Effector CD8-positive, alpha-beta T cell (primary cell): ENCODE measurements around the gene CD24.

Experiments
- DNase-seq: peaks from one replicate; lab custom pipeline; 2025; lab: John Stamatoyannopoulos, UW

The CD24 gene

DNA sequence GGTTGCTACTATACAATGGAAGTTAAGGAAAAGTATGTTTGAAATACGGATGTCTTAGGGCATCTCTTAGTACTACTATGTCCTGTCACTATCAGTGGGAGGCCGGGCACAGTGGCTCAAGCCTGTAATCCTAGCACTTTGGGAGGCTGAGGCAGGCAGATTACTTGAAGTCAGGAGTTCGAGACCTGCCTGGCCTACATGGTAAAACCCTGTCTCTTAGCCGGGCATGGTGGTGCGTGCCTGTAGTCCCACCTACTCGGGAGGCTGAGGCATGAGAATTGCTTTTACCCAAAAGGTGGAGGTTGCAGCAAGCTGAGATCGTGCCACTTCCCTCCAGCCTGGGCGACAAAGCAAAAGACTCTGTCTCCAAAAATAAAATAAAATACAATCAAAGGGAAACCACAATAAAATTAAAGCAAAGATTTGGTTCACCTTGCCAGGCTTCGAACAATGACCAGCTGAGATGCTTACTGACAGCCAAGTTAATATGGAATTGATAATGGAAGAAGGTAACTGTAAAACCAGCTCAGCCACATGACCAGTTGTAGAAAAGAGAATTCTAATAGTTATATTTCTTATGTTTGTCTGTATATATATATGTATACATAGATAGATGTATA is 6.5 kb downstream of the CD24 start:
- DNase-seq = no peak

DNA sequence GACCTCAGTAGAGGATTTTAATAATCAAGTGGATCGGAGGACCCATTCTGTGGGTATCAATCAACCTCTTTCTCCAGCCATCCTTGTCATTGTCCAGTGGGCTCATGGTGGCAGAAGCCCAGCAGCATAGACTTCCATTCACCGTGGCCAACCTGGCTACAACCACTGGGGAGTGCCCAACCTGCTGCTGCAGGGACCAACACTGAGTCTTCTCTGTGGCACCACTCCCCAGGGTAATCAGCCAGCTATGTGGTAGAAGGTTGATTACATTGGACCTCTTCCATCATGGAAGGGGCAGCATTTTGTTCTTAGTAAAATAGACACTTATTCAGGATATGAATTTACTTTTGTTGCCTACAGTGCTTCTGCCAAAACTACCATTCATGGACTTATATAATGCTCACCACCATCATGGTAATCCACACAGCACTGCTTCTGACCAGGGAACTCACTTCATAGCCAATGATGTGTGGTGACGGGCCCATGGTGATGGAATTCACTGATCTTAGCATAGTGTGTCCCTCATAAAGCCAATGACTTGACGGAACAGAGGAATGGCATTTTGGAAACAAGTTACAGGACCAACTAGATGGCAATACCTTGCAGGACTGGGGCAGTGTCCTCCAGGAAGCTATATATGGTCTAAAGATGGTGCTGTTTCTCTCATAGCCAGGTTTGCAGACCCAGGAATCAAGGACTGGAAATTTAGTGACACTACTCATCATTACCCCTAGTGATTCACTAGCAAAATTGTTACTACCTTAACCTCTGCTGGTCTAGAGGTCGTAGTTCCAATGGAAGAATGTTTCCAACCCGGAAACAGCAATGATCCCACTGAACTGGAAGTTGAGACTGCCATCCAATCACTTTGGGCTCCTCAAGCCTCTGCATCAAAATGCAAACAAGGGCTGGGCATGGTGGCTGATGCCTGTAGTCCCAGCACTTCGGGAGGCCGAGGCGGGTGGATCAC is 7.6 kb downstream of the CD24 start:
- no peak for DNase-seq

- DNase-seq = no peak
Measured at GRCh38 chr6:106966229-106966628, 8.3 kb downstream of the CD24 start.

- no peak for DNase-seq
Measured at GRCh38 chr6:106964954-106965353, 9.6 kb downstream of the CD24 start.

- no peak for DNase-seq
Measured at GRCh38 chr6:106964099-106964498, 10.4 kb downstream of the CD24 start.

DNA sequence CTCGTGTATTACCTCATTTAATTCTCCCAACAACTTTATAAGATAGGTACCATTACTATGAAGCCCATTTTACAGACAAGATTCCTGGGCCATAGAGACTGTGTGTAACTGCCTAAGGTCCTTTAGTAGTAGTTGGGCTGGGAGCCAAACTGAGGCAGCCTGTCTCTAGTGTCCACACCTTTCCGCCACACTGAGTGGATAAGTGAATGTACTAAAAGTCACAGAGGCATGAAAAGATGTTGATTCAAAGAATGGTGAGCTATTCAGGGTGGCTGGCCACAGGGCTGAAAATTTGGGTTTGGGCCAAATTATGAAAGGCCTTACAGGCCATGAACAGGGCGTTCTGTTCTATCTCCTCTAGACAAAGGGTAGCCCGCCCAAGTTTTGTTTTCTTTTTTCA is 11.0 kb downstream of the CD24 start:
- no peak for DNase-seq

GRCh38 chr6:106961801-106962200 is 12.7 kb downstream of the CD24 start:
- no peak for DNase-seq

- DNase-seq = no peak
Measured at GRCh38 chr6:106961136-106961535, 13.4 kb downstream of the CD24 start.

- no peak for DNase-seq
Measured at GRCh38 chr6:106959985-106960384, 14.5 kb downstream of the CD24 start.

DNA sequence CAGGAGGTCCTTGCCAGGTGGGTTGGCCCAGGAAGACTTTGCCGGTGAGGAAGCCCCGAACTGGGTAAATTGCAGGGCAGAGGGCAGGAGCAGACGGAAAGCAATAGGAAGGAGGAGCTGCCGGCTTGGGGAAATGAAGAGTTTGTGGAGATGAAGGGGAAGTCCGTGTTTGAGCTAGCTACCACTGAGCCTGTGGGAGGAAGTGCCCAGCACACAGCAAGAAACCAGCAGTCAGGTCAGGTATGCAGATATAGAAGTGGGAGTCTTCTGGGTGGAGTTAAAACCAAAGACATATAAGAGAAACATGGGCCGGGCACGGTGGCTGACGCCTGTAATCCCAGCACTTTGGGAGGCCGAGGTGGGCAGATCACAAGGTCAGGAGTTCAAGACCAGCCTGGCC is 34.7 kb downstream of the CD24 start:
- DNase-seq = no peak

DNA sequence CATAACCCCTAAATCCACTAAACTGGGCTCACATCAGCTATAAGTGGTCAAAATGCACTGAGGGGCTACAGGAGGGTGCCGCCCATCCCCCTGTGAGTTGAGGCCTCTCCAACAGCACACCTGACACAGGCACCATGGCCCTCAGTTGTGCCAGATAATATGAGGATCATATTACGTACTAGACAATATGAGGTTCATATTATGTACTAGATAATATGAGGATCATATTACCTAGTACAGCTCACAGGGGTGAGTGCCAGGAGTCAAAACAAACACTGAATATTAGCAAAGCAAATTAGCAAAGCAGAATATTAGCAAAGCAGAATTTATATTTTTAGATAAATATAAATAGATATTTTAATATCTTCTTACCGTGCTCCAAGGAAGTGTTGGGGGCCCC is 35.3 kb downstream of the CD24 start:
- DNase-seq = no peak

DNA sequence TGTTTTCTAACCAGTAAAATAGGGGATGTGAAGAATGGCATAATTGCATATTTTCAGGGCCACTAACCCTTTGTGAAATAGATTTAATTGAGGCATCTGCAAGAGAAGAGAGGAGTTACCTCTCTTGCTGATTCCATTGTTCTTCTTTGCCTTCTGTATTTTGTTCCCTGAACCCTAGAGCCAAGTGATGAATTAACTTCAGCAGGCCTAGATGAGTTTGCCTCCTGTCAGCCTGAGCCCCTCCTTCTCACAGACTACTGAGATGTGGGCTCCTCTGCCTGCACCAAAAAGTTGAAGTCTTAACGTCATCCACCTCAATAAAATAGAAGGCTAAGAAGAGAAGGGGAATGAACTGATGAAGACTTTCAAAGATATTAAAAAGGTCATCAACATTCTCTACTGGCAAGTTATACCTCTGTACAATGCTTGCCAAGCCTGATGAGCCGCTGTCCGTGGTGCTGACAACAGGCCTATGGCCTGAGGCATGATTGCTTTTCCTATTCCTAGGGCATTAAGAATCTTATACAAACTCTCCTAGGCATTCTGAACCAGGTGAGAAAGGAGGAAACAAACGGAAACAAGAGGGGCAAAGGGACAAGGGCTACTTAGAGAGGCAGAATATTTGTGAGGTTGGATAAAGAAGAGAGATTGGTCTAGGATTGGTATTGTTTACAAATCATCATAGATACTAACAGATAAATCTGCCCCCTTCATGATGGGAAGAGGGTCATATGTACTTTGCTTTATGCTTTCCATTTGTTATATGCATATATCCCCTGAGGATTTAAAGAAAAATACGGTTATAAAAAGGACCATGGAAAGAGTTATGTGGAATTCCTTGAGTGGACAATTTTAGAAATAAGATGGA is 46.8 kb downstream of the CD24 start:
- DNase-seq = no peak

DNA sequence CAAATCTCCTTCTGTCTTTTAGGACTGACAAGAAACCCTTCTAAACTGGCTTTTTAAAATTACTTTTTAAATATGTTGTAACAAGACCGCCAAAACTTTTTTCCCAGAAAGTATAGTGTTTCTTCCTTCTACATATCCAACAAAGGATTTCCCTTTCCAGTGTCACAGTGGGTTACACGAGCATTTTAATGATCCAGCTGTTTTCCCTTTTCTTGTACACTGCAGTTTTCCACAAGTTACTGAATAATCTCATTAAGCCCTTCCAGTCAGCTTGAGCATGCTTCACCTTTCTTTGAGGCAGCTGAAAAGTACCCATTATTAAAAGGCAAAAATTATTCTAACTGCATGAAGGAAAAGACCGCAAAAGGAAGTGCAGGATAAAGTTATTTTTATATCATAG is 48.6 kb downstream of the CD24 start:
- no peak for DNase-seq

DNA sequence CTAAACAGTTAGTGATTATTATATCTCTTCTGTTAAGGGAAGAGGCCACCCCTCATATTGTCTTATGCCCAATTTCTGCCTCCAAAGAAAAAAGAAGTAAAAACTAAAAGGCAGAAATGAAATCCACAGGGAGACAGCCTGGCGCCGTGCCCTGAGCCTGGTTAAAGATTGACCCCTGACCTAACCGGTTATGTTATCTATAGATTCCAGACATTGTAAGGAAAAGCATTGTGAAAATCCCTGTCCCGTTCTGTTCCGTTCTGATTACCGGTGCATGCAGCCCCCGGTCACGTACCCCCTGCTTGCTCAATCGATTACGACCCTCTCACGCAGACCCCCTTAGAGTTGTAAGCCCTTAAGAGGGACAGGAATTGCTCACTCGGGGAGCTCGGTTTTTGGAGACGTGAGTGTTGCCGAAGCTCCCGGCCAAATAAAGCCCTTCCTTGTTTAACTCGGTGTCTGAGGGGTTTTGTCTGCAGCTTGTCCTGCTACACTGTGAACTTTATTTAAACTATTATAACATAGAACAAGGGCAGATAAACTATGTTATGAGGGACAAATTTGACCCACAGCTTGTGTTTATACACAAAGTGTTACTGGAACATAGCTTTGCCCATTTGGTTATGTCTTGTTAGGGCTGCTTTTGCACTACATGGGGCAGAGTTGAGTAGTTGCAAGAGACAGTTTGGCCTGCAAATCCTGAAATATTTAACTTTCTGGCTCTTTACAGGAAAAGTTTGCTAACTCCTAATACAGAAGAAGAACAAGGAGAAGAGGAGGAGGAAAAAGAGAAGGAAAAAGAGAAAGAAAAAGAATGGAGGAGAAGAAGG is 49.6 kb downstream of the CD24 start:
- DNase-seq = no peak

- no peak for DNase-seq
Measured at GRCh38 chr6:106922626-106923025, 51.9 kb downstream of the CD24 start.
